Measurements from ENCODE around the gene ZNF77.

DNA sequence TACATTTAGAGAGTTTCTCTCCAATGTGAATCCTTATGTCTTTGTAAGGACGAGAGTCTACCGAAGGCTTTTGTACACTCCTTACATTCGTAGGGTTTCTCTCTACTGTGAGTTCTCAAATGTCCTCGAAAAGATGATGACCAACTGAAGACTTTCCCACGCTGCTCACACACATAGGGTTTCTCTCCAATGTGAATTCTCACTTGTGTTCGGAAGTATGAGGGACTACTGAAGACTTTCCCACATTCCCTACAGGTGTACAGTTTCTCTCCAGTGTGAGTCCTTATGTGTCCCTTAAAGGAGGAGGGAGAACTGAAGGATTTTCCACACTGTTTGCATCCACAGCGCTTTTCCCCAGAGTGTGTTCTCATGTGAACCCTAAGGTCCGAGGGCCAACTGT is 48.1 kb downstream of the ZNF77 start:
- TF ChIP-seq, protein P1, sequence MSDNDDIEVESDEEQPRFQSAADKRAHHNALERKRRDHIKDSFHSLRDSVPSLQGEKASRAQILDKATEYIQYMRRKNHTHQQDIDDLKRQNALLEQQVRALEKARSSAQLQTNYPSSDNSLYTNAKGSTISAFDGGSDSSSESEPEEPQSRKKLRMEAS (IDR thresholded peaks at IDR 0.05): no peak
- TF ChIP-seq, protein P2, sequence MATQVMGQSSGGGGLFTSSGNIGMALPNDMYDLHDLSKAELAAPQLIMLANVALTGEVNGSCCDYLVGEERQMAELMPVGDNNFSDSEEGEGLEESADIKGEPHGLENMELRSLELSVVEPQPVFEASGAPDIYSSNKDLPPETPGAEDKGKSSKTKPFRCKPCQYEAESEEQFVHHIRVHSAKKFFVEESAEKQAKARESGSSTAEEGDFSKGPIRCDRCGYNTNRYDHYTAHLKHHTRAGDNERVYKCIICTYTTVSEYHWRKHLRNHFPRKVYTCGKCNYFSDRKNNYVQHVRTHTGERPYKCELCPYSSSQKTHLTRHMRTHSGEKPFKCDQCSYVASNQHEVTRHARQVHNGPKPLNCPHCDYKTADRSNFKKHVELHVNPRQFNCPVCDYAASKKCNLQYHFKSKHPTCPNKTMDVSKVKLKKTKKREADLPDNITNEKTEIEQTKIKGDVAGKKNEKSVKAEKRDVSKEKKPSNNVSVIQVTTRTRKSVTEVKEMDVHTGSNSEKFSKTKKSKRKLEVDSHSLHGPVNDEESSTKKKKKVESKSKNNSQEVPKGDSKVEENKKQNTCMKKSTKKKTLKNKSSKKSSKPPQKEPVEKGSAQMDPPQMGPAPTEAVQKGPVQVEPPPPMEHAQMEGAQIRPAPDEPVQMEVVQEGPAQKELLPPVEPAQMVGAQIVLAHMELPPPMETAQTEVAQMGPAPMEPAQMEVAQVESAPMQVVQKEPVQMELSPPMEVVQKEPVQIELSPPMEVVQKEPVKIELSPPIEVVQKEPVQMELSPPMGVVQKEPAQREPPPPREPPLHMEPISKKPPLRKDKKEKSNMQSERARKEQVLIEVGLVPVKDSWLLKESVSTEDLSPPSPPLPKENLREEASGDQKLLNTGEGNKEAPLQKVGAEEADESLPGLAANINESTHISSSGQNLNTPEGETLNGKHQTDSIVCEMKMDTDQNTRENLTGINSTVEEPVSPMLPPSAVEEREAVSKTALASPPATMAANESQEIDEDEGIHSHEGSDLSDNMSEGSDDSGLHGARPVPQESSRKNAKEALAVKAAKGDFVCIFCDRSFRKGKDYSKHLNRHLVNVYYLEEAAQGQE (IDR thresholded peaks at IDR 0.05): no peak
- TF ChIP-seq, protein P3, sequence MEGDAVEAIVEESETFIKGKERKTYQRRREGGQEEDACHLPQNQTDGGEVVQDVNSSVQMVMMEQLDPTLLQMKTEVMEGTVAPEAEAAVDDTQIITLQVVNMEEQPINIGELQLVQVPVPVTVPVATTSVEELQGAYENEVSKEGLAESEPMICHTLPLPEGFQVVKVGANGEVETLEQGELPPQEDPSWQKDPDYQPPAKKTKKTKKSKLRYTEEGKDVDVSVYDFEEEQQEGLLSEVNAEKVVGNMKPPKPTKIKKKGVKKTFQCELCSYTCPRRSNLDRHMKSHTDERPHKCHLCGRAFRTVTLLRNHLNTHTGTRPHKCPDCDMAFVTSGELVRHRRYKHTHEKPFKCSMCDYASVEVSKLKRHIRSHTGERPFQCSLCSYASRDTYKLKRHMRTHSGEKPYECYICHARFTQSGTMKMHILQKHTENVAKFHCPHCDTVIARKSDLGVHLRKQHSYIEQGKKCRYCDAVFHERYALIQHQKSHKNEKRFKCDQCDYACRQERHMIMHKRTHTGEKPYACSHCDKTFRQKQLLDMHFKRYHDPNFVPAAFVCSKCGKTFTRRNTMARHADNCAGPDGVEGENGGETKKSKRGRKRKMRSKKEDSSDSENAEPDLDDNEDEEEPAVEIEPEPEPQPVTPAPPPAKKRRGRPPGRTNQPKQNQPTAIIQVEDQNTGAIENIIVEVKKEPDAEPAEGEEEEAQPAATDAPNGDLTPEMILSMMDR (IDR thresholded peaks at IDR 0.05; ENCODE audit: low read depth, low read length, missing input control): no peak
- TF ChIP-seq RXRA (IDR thresholded peaks at IDR 0.05): no peak
- no peak for TF ChIP-seq RAD21 (IDR thresholded peaks at IDR 0.05)
- no peak for TF ChIP-seq JUND (IDR thresholded peaks at IDR 0.05)
- no peak for TF ChIP-seq EGR1 (IDR thresholded peaks at IDR 0.05; ENCODE audit: low read depth in 2 of 2)
- no peak for TF ChIP-seq TAF1 (conservative IDR thresholded peaks at IDR 0.05)
- TF ChIP-seq HNF4A (conservative IDR thresholded peaks at IDR 0.05): no peak
- TF ChIP-seq, protein P4, sequence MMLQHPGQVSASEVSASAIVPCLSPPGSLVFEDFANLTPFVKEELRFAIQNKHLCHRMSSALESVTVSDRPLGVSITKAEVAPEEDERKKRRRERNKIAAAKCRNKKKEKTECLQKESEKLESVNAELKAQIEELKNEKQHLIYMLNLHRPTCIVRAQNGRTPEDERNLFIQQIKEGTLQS (IDR thresholded peaks at IDR 0.05): no peak
- TF ChIP-seq, protein P5, sequence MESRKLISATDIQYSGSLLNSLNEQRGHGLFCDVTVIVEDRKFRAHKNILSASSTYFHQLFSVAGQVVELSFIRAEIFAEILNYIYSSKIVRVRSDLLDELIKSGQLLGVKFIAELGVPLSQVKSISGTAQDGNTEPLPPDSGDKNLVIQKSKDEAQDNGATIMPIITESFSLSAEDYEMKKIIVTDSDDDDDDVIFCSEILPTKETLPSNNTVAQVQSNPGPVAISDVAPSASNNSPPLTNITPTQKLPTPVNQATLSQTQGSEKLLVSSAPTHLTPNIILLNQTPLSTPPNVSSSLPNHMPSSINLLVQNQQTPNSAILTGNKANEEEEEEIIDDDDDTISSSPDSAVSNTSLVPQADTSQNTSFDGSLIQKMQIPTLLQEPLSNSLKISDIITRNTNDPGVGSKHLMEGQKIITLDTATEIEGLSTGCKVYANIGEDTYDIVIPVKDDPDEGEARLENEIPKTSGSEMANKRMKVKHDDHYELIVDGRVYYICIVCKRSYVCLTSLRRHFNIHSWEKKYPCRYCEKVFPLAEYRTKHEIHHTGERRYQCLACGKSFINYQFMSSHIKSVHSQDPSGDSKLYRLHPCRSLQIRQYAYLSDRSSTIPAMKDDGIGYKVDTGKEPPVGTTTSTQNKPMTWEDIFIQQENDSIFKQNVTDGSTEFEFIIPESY (IDR thresholded peaks at IDR 0.05): no peak
- TF ChIP-seq SP1 (IDR thresholded peaks at IDR 0.05): no peak
- TF ChIP-seq NR2F2 (IDR thresholded peaks at IDR 0.05): no peak
